ENCODE measurements around the gene MACROH2A2.

DNA sequence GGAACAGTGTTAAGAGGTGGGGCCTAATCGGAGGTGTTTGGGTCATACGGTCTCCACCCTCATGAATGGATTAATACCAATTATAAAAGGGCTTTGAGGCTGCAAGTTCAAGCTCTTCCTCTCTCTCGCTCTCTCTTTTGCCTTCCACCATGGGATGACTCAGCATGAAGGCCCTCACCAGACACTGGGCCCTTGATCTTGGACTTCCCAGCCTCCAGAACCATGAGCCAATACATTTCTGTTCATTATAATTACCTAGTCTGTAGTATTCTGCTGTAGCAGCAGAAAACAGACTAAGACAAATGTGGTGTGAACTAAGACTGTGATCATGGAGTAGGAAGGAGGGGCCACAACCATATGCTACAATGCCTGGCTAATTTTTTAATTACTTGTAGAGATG lies 72.3 kb downstream of the MACROH2A2 start:
- TF ChIP-seq SIN3A (conservative IDR thresholded peaks at IDR 0.05 in 1 of 2, IDR thresholded peaks at IDR 0.05 in 1 of 2; ENCODE audit: low read depth in 1 of 2, low read length in 2 of 2): no peak
- TF ChIP-seq CTCF (IDR thresholded peaks at IDR 0.05; ENCODE audit: control extremely low read depth in 1 of 3, insufficient read depth in 1 of 3, low read depth in 1 of 3, low read length in 3 of 3): no peak
- no peak for TF ChIP-seq JUN (IDR thresholded peaks at IDR 0.05; ENCODE audit: low read depth, low read length)
- TF ChIP-seq RNF2 (IDR thresholded peaks at IDR 0.05; ENCODE audit: borderline replicate concordance, low read depth, low read length, missing control alignments, poor library complexity, severe bottlenecking): no peak
- no peak for TF ChIP-seq ATF3 (IDR thresholded peaks at IDR 0.05; ENCODE audit: insufficient read depth, low read depth, low read length)
